ENCODE results near the gene PSMB3.

DNA sequence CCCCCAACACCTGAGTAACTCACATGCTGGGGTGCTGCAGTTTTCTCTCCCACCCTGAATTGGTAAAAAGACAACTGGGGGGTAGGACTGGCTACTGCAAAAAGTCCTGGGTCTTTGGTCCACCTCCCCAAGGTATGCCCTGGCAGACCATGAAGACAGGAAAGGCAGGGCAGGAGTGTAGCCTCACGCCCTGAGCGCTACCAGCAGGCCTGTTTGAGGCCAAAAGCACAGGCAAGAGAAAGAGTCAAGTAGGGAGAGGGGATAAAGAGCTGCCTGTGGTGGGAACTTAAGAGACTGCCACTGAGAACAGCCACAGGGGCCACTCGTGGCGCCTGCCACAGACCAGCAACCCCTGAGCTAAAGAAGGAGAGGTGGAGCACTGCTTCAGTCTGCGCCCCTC, 13.8 kb downstream of the PSMB3 start:
- TF ChIP-seq, protein P1, sequence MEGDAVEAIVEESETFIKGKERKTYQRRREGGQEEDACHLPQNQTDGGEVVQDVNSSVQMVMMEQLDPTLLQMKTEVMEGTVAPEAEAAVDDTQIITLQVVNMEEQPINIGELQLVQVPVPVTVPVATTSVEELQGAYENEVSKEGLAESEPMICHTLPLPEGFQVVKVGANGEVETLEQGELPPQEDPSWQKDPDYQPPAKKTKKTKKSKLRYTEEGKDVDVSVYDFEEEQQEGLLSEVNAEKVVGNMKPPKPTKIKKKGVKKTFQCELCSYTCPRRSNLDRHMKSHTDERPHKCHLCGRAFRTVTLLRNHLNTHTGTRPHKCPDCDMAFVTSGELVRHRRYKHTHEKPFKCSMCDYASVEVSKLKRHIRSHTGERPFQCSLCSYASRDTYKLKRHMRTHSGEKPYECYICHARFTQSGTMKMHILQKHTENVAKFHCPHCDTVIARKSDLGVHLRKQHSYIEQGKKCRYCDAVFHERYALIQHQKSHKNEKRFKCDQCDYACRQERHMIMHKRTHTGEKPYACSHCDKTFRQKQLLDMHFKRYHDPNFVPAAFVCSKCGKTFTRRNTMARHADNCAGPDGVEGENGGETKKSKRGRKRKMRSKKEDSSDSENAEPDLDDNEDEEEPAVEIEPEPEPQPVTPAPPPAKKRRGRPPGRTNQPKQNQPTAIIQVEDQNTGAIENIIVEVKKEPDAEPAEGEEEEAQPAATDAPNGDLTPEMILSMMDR (IDR thresholded peaks at IDR 0.05): no peak
- no peak for TF ChIP-seq POLR2A (IDR thresholded peaks at IDR 0.05)
